Activated CD4-positive, alpha-beta T cell treated with anti-CD3 and anti-CD28 coated beads, Interleukin-2, amount 10 ng/mL, durations not matched to agents 7 days and 5 days (primary cell): Measurements from ENCODE around the gene SLC8B1. TPM values are rescaled to one million over a fixed set of nuclear protein-coding genes. Genes with fewer than 3 reads are reported as not detected.
A peak's percentile ranks its signal among the peaks of the same experiment; 100 is the strongest.

Source experiments
- CTCF ChIA-PET: fragments of 350-600 bp; sonication (Branson Sonifier 250); formaldehyde crosslinking; loops from one replicate; lab custom pipeline; 2021; ENCODE audit warnings: antibody characterized with exemption; lab: Charles Lee
- POLR2A ChIA-PET: fragments of 350-600 bp; sonication (Branson Sonifier 250); formaldehyde crosslinking; loops from one replicate; lab custom pipeline; 2021; ENCODE audit warnings: antibody characterized with exemption; lab: Charles Lee
- DNase-seq: peaks from one replicate; pipeline ENCODE4 v3.0.0-alpha.2; 2020
- H3K27ac Mint-ChIP-seq: one replicate; pipeline ENCODE4 v1.8.0; 2021; ENCODE audit warnings: mild to moderate bottlenecking, moderate library complexity, mixed read lengths
- H3K27me3 Mint-ChIP-seq: one replicate; pipeline ENCODE4 v1.8.0; 2021; ENCODE audit warnings: mixed read lengths
- H3K36me3 Mint-ChIP-seq: one replicate; pipeline ENCODE4 v1.8.0; 2021; ENCODE audit warnings: low read depth, mixed read lengths
- H3K4me1 Mint-ChIP-seq: one replicate; pipeline ENCODE4 v1.8.0; 2021; ENCODE audit warnings: mixed read lengths
- H3K4me3 Mint-ChIP-seq: one replicate; pipeline ENCODE4 v1.8.0; 2021; ENCODE audit warnings: mild to moderate bottlenecking, moderate library complexity, mixed read lengths
- H3K9me3 Mint-ChIP-seq: one replicate; pipeline ENCODE4 v1.8.0; 2021; ENCODE audit warnings: mixed read lengths
- total RNA-seq, 2 experiments: library from RNA; stranded (reverse); gene quantifications; one replicate each; pipeline ENCODE4 v1.2.3, GENCODE V29; 2021

The SLC8B1 gene
- total RNA-seq, 2 experiments from 2014 or later, result 27.7 to 33.2 TPM

GRCh38 chr12:113267621-113268020, 67.3 kb downstream of the SLC8B1 start:
- Mint-ChIP-seq H3K4me3 (no peak overlapping the region), H3K9me3 (no peaks in the 10 kb centered on the region), H3K27me3 (no peaks in the 10 kb centered on the region), H3K4me1 (peaks cover 27% of the 10 kb centered on the region), H3K36me3 (peaks cover 25% of the 10 kb centered on the region), H3K27ac (no peak overlapping the region)
- ChIA-PET CTCF (interaction anchor here (0.6 to 1.3 kb wide), 2 partner anchors 14 to 45 kb away, joined by 3 to 4 read pairs; no protein-coding TSS in a partner anchor), POLR2A (interaction anchor here (0.6 kb wide), 1 partner anchor 13 kb away, joined by 3 read pairs; no protein-coding TSS in a partner anchor)
- no peak for DNase-seq

GRCh38 chr12:113266106-113266895, 68.6 kb downstream of the SLC8B1 start:
- H3K27ac Mint-ChIP-seq, result no peak overlapping the region
- H3K4me3 Mint-ChIP-seq, result no peak overlapping the region
- CTCF ChIA-PET, result interaction anchor here (0.5 to 1.3 kb wide), 2 partner anchors 15 to 29 kb away, joined by 3 to 5 read pairs; no protein-coding TSS in a partner anchor
- POLR2A ChIA-PET, result no interaction called here
- peaks cover 25% of the 10 kb centered on the region for H3K36me3 Mint-ChIP-seq
- no peak for DNase-seq
- no peaks in the 10 kb centered on the region for H3K9me3 Mint-ChIP-seq
- H3K4me1 Mint-ChIP-seq, result peaks cover 34% of the 10 kb centered on the region
- no peaks in the 10 kb centered on the region for H3K27me3 Mint-ChIP-seq

- no peak overlapping the region for H3K4me3 Mint-ChIP-seq
- H3K27ac Mint-ChIP-seq, result peak overlapping the region; percentile 71
- CTCF ChIA-PET, result interaction anchor here (0.7 to 0.8 kb wide), 2 partner anchors 12 to 165 kb away, joined by 3 read pairs; no protein-coding TSS in a partner anchor
- no peaks in the 10 kb centered on the region for H3K27me3 Mint-ChIP-seq
- POLR2A ChIA-PET, result no interaction called here
- peaks cover 46% of the 10 kb centered on the region for H3K4me1 Mint-ChIP-seq
- no peak for DNase-seq
- peaks cover 33% of the 10 kb centered on the region for H3K36me3 Mint-ChIP-seq
- peaks cover 2% of the 10 kb centered on the region for H3K9me3 Mint-ChIP-seq
Measured at GRCh38 chr12:113263431-113263963, 71.4 kb downstream of the SLC8B1 start.

- ChIA-PET POLR2A (no interaction called here), CTCF (interaction anchor here (0.7 to 1.2 kb wide), 2 partner anchors 17 to 166 kb away, joined by 3 read pairs; no protein-coding TSS in a partner anchor)
- H3K4me1 Mint-ChIP-seq, result peaks cover 44% of the 10 kb centered on the region
- no peaks in the 10 kb centered on the region for H3K27me3 Mint-ChIP-seq
- peaks cover 33% of the 10 kb centered on the region for H3K36me3 Mint-ChIP-seq
- peak overlapping the region; percentile 88 for H3K27ac Mint-ChIP-seq
- no peak for DNase-seq
- H3K4me3 Mint-ChIP-seq, result no peak overlapping the region
- H3K9me3 Mint-ChIP-seq, result peaks cover 2% of the 10 kb centered on the region
Measured at GRCh38 chr12:113262710-113263109, 72.2 kb downstream of the SLC8B1 start.

- peak; percentile 57 for DNase-seq
- Mint-ChIP-seq H3K4me3 (peak overlapping the region; percentile 52), H3K27ac (peak overlapping the region; percentile 88), H3K4me1 (peaks cover 44% of the 10 kb centered on the region), H3K9me3 (peaks cover 2% of the 10 kb centered on the region), H3K36me3 (peaks cover 31% of the 10 kb centered on the region), H3K27me3 (no peaks in the 10 kb centered on the region)
- ChIA-PET CTCF (interaction anchor here (0.6 to 1.2 kb wide), 3 partner anchors 8 to 77 kb away, joined by 3 read pairs; partner anchors contain the start of gene DDX54), POLR2A (interaction anchor here (0.5 kb wide), 1 partner anchor 25 kb away, joined by 3 read pairs; no protein-coding TSS in a partner anchor)
Measured at GRCh38 chr12:113261847-113262470, 73.0 kb downstream of the SLC8B1 start.

GRCh38 chr12:113260636-113261300, 74.1 kb downstream of the SLC8B1 start:
- no peaks in the 10 kb centered on the region for H3K27me3 Mint-ChIP-seq
- peaks cover 44% of the 10 kb centered on the region for H3K4me1 Mint-ChIP-seq
- peaks cover 24% of the 10 kb centered on the region for H3K36me3 Mint-ChIP-seq
- no peak overlapping the region for H3K27ac Mint-ChIP-seq
- CTCF ChIA-PET, result interaction anchor here (0.6 to 1.3 kb wide), 5 partner anchors 9 to 185 kb away, joined by 3 to 4 read pairs (median 3); partner anchors contain the start of gene DDX54
- peaks cover 2% of the 10 kb centered on the region for H3K9me3 Mint-ChIP-seq
- H3K4me3 Mint-ChIP-seq, result no peak overlapping the region
- POLR2A ChIA-PET, result no interaction called here
- DNase-seq, result no peak

DNA sequence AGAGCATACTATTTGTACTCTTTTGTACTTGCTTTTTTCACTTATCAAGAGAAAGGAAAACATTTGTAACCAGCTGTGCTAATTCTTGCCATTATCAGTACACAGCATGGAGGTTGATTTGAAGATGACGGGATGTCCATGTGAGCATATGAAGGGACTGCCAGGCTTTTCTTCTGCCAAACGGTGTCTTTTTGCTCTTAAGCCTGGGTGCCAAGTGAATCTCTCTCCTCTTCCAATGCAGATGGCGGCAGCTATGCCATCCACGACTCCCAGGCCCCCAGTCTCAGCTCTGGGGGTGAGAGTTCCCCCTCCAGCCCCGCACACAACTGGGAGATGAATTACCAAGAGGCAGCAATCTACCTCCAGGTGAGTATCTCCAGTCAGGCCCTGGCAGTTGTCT, 74.8 kb downstream of the SLC8B1 start:
- no peak overlapping the region for H3K27ac Mint-ChIP-seq
- POLR2A ChIA-PET, result no interaction called here
- no peak for DNase-seq
- peaks cover 2% of the 10 kb centered on the region for H3K9me3 Mint-ChIP-seq
- peaks cover 43% of the 10 kb centered on the region for H3K4me1 Mint-ChIP-seq
- no peaks in the 10 kb centered on the region for H3K27me3 Mint-ChIP-seq
- peaks cover 21% of the 10 kb centered on the region for H3K36me3 Mint-ChIP-seq
- CTCF ChIA-PET, result interaction anchor here (0.7 to 1.3 kb wide), 3 partner anchors 39 to 186 kb away, joined by 3 to 4 read pairs (median 3); no protein-coding TSS in a partner anchor
- H3K4me3 Mint-ChIP-seq, result no peak overlapping the region

DNA sequence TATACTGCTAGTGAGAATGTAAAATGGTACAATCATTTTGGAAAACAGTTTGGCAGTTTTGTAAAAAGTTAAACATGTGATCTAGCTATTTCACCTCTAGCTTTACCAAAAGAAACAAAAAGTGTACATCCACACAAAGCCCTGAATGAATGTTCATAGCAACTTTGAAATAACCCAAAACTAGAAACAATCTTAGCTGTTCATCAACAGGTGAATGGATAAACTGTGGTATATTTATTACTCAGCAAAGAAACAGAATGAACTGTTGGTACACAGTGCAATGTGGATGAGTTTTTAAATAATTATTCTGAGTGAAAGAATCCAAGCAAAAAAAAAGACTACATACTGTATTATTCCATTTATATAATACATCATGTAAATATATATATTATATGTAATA, 77.3 kb downstream of the SLC8B1 start:
- peaks cover 26% of the 10 kb centered on the region for H3K4me1 Mint-ChIP-seq
- peaks cover 29% of the 10 kb centered on the region for H3K36me3 Mint-ChIP-seq
- peaks cover 14% of the 10 kb centered on the region for H3K9me3 Mint-ChIP-seq
- DNase-seq, result no peak
- H3K27me3 Mint-ChIP-seq, result no peaks in the 10 kb centered on the region
- CTCF ChIA-PET, result interaction anchor here (0.6 to 1.6 kb wide), 4 partner anchors 8 to 29 kb away, joined by 3 to 4 read pairs (median 4); no protein-coding TSS in a partner anchor
- no peak overlapping the region for H3K27ac Mint-ChIP-seq
- POLR2A ChIA-PET, result no interaction called here
- H3K4me3 Mint-ChIP-seq, result no peak overlapping the region

- Mint-ChIP-seq H3K4me1 (peaks cover 3% of the 10 kb centered on the region), H3K27me3 (no peaks in the 10 kb centered on the region), H3K36me3 (peaks cover 27% of the 10 kb centered on the region), H3K9me3 (peaks cover 16% of the 10 kb centered on the region), H3K4me3 (no peak overlapping the region), H3K27ac (no peak overlapping the region)
- ChIA-PET POLR2A (no interaction called here), CTCF (interaction anchor here (1.1 to 1.4 kb wide), 2 partner anchors 15 to 30 kb away, joined by 3 to 4 read pairs; no protein-coding TSS in a partner anchor)
- DNase-seq, result no peak
Measured at GRCh38 chr12:113254298-113254697, 80.6 kb downstream of the SLC8B1 start.

GRCh38 chr12:113253532-113254285, 81.2 kb downstream of the SLC8B1 start:
- H3K4me3 Mint-ChIP-seq, result no peak overlapping the region
- CTCF ChIA-PET, result interaction anchor here (1.1 to 1.4 kb wide), 2 partner anchors 15 to 29 kb away, joined by 3 to 4 read pairs; no protein-coding TSS in a partner anchor
- DNase-seq, result no peak
- H3K27me3 Mint-ChIP-seq, result no peaks in the 10 kb centered on the region
- H3K27ac Mint-ChIP-seq, result no peak overlapping the region
- peaks cover 23% of the 10 kb centered on the region for H3K36me3 Mint-ChIP-seq
- peaks cover 13% of the 10 kb centered on the region for H3K9me3 Mint-ChIP-seq
- no peaks in the 10 kb centered on the region for H3K4me1 Mint-ChIP-seq
- POLR2A ChIA-PET, result no interaction called here

DNA sequence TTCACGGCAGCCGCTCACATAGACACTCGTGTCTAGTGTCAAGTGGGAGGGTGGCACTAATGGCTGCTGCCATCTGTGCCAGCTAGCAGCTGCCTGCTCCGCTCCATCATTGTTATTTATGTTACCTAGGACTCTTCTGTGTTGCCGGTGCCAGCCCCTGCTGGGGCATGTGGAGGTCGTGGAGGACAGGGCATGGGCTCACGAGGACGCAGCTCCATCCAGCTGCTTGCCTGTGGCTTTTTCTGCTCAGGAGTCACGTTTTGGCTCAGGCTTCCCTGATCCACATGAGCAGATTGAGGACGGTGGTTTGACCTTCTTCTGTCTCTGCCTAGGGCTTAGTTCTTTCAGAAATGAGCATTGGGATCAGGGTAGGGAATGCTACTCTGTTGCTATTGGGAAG, 82.4 kb downstream of the SLC8B1 start:
- no peaks in the 10 kb centered on the region for H3K4me1 Mint-ChIP-seq
- H3K9me3 Mint-ChIP-seq, result peaks cover 13% of the 10 kb centered on the region
- H3K27me3 Mint-ChIP-seq, result no peaks in the 10 kb centered on the region
- H3K4me3 Mint-ChIP-seq, result no peak overlapping the region
- DNase-seq, result no peak
- H3K36me3 Mint-ChIP-seq, result peaks cover 23% of the 10 kb centered on the region
- ChIA-PET POLR2A (no interaction called here), CTCF (no interaction called here)
- H3K27ac Mint-ChIP-seq, result no peak overlapping the region
